Mucosa of gallbladder (tissue), 1 donor: ENCODE data around the gene QRFPR. TPM values are rescaled to one million over a fixed set of nuclear protein-coding genes. Genes with fewer than 3 reads are reported as not detected.
"Not testable (repeated sequence)": the region's sequence is repeated elsewhere in the genome, so short reads cannot be mapped to it uniquely, and the experiment has no call there.

ENCODE experiments used
- DNase-seq: peaks from one replicate; pipeline ENCODE4 v3.0.0-alpha.2; 2020; ENCODE audit warnings: low spot score
- total RNA-seq: library from RNA; stranded (reverse); gene quantifications from one replicate; pipeline ENCODE4 v1.2.1, GENCODE V29; 2021
- donor health status: DM: no; HTN: no; CAD: no.

Gene QRFPR
- total RNA-seq, 1 donor from 2014 or later = 0.17 TPM

DNA sequence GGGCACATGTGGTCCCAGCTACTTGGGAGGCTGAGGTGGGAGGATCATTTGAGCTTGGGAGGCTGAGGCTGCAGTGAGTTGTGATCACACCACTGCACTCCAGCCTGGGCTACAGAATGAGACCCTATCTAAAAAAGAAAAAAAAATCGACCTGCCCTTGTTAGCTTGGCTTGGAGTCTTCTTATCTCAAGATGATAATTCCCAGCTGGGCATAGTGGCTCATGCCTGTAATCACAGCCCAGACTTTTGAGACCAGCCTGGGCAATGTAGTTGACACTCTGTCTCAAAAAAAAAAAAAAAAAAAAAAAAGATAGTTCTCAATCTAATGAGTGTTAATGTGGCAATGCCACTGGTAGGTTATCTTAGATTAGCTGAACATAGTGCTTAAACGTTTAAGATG, 41.0 kb downstream of the QRFPR start:
- DNase-seq = no peak

- no peak for DNase-seq
Measured at GRCh38 chr4:121339307-121339706, 41.5 kb downstream of the QRFPR start.

GRCh38 chr4:121338518-121338917, 42.3 kb downstream of the QRFPR start:
- DNase-seq = no peak

- DNase-seq = no peak
Measured at GRCh38 chr4:121336706-121337105, 44.1 kb downstream of the QRFPR start.

DNA sequence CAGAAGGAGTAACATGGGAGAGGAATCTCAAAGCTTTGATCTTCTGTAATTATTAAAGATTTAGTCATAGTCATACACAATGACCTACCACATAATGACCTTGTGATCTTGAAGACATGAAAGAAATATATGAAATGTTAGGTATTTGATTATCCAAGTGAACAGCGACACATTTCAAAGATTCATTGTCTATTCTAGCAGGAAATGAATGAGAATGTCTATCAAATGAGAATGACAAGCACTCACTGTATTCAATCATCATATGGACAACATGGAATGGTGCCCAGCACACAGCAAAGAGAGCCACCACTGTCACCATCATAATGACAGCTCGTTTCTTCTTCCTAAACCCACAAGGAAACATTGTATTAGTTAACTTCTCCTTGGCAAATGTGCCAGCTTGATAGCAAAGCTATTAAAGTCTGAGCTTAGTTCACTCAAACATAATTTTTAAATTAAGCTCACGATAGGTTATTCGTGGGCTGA, 50.6 kb downstream of the QRFPR start:
- no peak for DNase-seq

DNA sequence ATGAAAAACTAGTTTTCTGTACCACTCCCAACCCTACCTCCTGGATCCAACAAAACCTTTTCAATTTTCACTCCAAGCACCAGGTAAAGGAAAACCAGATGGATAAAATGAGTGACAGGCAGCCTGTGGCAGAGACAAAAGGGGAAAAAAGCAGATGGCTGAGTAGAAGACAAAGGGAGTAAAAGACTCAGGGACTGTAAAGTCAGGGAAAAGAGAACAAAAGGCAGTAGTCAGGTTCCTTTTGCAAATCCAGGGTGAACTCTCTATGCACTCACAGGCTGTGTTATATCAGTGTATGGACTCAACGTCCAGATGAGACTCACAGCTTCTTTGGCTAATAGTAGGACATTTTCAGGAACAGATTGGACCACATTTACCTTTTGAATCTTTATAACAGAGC, 54.2 kb downstream of the QRFPR start:
- DNase-seq = no peak

- no peak for DNase-seq
Measured at GRCh38 chr4:121324331-121324730, 56.5 kb downstream of the QRFPR start.

DNA sequence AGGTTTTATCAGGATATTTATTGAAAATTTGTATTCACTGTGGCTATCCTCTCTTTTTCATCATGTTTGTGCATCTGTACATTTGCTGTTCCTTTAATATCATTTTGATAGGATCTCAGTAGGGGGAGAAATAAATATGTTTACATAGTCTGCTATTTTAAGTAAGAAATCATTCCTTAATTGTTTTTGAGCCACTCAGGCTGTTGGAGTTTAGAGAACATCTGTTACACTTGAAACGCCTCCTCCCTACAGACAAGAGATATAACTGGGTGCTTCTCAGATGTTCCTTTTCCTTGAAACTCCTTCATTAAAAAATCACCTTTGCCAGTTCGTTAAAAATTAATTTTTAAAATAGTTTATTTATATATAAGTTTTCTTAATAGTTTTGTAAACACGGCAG, 59.4 kb downstream of the QRFPR start:
- DNase-seq = no peak

GRCh38 chr4:121316091-121316490, 64.7 kb downstream of the QRFPR start:
- no peak for DNase-seq

DNA sequence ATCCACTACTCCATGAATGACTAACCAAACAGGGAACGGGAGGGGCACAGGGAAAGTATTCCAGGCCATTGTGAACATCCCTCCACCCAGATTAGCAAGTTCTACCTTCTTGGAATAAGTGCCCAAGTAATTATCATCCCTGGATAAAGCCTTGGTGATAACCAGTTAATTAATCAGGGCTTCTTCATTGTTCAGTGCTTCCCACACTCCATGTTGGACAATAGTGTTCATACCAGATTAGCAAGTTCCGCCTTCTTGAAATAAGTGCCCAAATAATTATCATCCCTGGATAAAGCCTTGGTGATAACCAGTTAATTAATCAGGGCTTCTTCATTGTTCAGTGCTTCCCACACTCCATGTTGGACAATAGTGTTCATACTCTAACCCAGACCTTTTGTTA, 67.4 kb downstream of the QRFPR start:
- not testable (repeated sequence) for DNase-seq

- DNase-seq = no peak
Measured at GRCh38 chr4:121308828-121309227, 72.0 kb downstream of the QRFPR start.

- DNase-seq = no peak
Measured at GRCh38 chr4:121308328-121308663, 72.5 kb downstream of the QRFPR start.

DNA sequence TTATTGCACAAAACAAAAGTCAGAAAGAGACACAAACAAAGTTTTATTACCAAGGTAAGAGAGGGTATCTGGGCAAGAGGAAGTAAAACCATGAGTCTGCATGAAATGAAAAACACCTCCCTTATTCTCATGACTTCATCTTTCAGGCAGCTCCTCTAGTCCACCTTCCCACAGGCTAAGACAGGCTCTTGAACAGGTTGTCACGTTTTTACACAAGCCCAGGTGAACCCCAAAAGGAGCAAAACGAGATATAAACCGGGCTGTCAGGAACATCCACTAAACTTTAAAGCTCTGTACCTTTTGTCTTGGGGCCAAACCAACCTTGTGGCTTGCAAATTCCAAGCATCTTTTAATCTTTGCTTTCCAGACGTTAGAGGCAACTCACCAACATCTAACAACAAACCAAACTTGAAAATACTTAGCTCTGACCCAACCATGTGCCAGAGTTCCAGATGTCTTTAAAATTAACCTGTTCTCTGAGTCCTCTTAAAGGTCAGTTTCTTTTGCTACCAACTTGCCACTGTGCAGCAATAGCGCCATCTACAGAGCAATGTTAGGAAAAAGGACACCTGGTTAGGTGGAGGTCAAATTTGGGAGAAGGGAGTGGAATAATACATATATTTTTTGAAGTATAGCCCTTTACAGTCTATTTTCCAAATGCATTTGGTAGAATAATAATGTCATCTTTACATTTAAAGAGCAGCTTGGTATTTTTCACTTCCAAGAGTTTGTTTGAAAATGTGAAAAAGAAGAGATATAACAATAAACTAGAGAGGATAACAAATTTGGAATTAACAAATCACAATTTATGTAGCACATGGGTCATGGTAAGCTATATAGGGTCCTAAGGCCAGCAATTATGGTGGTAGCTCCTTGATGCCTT, 73.1 kb downstream of the QRFPR start:
- DNase-seq = peak; percentile 20

DNA sequence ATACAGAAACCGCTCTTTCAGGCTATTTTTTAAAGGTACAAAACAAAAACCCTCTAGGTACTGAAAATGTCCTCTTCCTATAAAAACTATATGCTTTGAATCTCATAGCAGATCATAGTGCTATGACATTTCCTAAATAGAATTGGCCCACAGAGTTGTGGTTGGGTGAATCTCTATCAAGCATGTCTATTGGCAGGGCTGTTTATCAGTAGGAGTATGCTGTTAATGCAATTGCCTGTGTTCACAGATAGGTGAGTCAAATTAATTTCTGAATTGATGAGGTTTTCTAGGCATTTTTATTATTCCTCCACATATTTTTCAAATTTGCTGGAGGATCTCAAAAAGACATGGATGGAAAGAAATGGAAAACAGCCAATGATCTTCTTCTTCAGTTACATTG, 73.9 kb downstream of the QRFPR start:
- no peak for DNase-seq

- peak; percentile 61 for DNase-seq
Measured at GRCh38 chr4:121304893-121305292, 75.9 kb downstream of the QRFPR start.

- no peak for DNase-seq
Measured at GRCh38 chr4:121299367-121299766, 81.5 kb downstream of the QRFPR start.

DNA sequence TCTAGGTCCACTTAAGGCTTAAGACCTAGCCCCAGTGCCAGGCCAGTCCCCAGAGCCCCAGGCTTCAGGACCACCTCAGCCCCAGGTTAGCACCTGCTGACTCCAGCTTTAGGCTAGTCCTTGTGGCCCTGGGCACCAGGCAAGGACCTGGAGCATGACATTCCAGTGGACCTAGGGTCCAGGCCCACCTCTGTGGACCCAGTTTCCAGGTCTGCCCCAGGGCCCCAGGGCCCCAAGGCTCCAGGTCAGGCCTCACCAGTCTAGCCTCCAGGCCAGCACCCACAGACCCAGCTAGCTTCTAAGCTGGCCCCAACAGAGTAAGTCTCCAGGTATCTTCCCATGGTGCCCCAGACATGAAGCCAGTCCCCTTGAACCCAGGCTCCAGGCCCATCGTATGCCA, 97.5 kb downstream of the QRFPR start:
- DNase-seq = no peak

- DNase-seq = no peak
Measured at GRCh38 chr4:121280425-121280824, 100.4 kb downstream of the QRFPR start.

DNA sequence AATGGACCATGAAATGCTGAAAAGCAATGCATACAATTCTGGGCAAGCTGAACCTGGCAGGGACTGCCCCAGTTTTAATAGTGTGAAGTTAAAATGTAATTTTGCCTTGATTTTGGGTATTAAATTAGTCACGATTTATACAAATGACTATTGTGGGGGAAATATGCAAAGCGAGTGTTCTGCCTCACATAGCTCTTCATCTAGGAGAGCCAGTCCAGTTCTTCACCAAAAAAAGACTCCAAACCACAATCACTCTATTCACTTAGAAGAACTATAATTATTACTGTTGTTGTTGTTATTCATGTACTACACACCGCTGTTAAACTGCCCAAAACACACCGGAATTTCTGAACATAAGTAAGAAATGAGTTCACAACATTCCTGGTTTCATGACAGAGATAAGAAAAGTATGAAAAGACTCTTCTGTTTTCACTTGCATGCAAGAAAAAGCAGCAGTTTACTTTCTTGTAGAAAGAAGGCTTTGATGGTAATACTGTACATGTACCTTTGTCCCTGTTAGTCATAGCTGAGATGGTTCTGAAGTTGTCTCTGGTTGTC, 101.9 kb downstream of the QRFPR start:
- no peak for DNase-seq
